ENCODE data around the gene MYO18B.

DNA sequence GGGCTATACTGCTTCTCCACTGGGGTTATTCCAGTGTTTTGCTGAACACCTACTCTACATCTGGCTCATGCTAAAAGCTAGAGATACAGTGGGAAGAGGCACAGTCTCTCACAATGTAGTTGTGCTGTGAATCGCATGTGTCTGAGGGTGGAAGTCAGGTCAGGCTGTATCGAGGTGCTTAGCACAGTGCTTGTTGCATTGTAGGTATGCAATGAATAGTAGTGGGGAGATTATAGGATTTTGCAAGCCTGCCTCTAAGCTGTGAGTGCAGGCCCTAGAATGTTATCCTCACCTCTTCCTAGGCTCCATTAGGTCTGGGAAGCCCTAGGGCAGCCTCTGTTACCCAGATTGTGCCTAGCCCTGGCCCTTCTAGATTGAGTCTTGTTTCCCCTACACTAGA lies 37.4 kb downstream of the MYO18B start:
- TF ChIP-seq, protein P1, sequence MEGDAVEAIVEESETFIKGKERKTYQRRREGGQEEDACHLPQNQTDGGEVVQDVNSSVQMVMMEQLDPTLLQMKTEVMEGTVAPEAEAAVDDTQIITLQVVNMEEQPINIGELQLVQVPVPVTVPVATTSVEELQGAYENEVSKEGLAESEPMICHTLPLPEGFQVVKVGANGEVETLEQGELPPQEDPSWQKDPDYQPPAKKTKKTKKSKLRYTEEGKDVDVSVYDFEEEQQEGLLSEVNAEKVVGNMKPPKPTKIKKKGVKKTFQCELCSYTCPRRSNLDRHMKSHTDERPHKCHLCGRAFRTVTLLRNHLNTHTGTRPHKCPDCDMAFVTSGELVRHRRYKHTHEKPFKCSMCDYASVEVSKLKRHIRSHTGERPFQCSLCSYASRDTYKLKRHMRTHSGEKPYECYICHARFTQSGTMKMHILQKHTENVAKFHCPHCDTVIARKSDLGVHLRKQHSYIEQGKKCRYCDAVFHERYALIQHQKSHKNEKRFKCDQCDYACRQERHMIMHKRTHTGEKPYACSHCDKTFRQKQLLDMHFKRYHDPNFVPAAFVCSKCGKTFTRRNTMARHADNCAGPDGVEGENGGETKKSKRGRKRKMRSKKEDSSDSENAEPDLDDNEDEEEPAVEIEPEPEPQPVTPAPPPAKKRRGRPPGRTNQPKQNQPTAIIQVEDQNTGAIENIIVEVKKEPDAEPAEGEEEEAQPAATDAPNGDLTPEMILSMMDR (IDR thresholded peaks at IDR 0.05; ENCODE audit: low read length), result no peak
- no peak for TF ChIP-seq EZH2 (optimal IDR thresholded peaks at IDR 0.05; ENCODE audit: low read depth, low read length)
